A172 (cell line): Measurements from ENCODE around the gene ROR1. TPM values are rescaled to one million over a fixed set of nuclear protein-coding genes. Genes with fewer than 3 reads are reported as not detected.
"Not testable (repeated sequence)": the region's sequence is repeated elsewhere in the genome, so short reads cannot be mapped to it uniquely, and the experiment has no call there.

Experiments
- DNase-seq: peaks from one replicate; pipeline ENCODE4 v3.0.0-alpha.2; 2015; ENCODE audit warnings: low spot score
- total RNA-seq: library from RNA; depleted of rRNA; stranded (reverse); fragments of >200 nt; shearing (Covaris generic); gene quantifications from 2 replicates; pipeline ENCODE4 v1.2.3, GENCODE V29; 2014

The ROR1 gene
- total RNA-seq, 1 experiment from 2014 or later, result 7.0 TPM

DNA sequence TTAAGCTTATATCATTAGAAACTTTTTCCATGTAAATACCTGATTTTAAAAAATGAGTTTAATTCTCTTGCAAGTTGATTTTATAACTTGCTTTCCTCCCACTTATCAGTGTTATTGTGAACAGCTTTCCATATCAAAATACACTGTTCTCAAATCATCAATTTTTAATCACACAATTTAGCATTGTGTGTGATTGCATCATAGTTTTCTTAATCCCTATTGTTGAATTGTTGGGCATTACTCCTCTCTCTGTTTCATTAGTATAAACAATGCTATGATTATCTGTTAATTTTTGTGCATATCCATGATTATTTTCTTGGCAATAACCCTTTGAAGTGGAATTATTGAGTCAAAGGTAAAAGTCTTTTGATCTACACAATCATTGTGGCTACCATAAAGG lies 48.7 kb downstream of the ROR1 start:
- DNase-seq, result no peak

DNA sequence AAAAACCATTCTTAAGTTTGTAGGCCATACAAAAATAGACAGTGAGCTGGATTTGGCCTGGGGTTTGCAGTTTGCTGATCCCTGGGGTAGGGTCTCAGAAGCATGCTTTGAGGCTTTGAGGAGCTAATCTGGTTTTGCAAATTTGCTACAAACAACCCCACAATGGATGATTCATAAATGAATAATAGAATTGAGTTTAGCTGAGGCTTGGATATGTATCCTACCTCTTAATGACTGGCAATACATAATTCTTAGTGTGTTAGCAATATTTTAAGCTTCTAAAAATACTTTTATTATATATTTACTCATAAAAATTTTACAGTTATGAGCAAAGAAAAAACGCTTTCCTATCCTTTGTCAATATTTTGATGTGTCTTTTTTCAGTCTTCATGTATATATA lies 50.6 kb downstream of the ROR1 start:
- no peak for DNase-seq

DNA sequence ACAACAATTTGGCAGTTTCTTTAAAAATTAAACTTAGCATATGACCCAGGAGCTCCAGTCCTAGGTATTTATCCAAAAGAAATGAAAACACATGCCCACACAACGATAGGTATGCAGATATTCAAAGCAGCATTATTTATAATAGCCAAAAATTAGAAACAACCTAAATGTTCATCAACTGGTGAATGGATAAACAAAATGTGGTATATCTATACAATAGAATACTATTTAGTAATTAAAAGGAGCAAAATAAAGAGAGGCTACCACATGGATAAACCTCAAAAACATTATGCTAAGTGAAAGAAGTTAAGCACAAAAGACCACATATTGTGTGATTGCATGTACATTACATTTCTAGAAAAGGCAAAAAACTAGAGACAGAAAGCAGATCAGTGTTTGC lies 51.3 kb downstream of the ROR1 start:
- DNase-seq, result no peak

DNA sequence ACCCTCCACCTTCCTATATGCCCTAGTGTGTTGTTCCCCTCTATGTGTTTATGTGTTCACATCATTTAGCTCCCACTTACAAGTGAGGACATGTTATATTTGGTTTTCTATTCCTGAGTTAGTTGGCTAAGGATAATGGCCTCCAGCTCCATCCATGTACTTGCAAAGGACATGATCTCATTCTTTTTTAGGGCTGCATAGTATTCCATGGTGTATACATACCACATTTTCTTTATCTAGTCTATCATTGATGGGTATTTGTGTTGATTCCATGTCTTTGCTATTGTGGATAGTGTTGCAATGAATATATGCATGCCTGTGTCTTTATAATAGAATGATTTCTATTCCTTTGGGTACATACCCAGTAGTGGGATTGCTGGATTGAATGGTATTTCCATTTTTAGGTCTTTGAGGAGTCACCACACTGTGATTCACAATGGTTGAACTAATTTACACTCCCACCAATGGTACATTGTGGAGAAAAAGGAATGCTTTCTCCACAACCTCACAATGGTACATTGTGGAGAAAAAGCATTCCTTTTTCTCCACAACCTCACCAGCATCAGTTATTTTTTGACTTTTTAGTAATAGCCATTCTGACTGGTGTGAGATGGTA lies 52.5 kb downstream of the ROR1 start:
- DNase-seq, result not testable (repeated sequence)

DNA sequence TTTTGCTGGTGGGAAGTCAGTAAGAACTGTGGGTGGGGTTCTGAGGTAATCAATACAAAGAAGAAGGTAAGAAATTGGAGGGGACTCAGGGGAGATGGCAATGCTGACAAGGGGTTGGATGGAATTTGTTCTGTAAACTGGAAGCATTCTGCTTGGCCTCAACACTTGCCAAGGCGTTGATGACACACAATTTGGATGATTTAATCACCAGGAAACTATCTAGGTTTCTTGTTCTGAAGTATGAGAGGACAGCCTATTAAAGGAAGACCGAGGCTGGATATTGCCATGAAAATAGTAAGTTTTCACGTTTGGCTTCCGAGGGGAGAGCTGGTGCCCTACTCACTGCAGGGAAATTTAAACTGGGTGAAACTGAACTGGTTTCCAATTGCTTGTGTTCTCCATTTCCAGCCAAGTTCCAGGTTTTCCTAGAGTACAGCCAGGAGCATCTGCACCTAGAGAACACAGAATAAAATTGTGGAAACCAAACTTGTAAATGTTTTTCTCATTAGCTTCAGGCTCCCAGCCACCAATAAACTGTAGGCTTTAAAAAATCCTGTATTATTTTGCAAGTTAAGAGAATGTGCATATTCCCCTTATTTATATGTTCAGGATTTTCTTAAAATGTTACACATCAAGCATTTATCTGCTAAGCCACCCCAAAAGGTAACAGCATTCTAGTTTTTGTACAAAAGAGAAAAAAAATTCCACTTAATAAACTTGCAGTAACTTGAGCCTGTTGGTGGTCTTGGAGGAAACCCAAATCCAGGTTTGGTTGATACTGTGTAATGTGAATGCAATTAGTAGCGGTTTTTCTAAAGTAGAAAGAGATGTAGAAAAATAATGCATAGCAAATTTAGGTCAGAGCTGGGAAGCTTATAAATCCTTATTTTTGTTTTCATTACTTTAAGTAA lies 53.8 kb downstream of the ROR1 start:
- DNase-seq, result no peak

DNA sequence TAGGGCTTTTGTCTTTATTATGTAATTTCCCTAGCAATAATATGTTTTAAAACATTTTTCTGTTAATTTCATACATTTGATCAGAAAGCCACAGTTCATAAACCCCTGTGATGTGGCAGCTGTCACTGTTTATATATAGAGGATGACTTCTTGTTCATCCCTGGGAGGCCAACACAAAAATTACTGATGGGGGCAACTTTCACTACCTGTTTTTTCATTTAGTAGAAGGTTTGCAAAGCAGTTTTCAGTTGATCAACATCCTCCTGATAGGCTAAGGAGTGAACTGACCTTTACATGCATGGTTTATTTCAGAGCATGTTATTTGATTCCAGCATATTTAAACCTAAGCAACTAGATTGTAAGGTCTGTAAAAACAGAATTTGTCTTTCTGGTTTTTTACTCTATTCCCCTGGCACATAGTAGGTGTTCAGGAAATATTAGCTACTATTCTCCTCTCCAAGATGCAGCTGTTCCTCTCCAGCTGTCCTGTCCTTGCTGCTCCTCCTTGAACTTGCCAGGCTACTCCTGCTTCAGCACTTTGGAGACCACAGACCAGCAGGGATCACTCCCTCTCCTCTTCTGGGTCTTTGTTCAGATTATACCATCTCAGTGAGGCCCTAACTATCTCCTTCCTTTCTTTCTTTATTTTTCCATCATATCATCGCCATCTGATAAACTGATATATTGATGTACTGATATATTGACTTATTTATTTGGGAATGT lies 54.7 kb downstream of the ROR1 start:
- no peak for DNase-seq

DNA sequence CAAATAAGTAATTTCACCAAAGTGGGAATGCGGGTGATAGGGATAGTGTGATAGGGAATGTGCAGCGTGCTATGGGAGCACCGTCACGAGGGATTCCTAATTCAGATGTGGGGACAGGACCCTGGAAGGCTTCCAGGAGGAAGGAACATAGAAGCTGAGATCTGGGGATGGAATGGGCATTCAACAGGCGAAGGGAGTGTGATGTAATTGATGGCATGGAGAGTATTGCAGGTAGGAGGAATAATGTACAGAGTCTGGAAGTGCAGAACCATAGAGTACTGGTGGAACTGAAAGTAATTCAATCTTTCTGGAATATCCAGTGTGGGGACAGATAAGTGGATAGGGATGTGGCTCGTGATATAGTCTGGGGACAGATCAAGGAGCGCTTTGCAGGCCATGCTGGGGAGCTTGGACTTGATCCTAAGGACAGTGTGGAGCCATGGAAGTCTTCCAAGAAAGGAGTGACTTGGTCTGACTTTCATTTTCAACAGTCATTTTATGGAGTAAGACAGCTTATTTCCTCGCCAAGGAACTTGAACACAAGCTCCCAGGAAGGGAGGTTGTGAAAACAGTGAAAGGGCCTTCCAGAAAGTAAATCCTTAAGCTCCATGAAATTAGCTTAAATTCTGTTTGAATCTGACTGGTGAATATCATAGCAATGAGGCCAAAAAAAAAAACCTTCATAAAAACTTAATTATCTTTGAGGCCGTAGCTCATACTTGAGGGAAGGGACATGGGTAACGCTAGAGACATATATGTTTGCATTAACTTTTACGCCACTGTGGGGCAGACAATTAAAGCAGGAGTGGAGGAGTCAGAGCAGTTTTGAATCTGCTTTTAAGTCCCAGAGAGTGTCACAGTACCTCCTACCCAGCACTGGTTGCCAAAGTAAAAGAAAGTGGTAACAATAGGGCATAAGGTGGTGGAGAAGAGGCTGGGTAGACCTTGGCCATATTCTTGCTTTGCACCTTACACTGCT lies 55.8 kb downstream of the ROR1 start:
- no peak for DNase-seq

DNA sequence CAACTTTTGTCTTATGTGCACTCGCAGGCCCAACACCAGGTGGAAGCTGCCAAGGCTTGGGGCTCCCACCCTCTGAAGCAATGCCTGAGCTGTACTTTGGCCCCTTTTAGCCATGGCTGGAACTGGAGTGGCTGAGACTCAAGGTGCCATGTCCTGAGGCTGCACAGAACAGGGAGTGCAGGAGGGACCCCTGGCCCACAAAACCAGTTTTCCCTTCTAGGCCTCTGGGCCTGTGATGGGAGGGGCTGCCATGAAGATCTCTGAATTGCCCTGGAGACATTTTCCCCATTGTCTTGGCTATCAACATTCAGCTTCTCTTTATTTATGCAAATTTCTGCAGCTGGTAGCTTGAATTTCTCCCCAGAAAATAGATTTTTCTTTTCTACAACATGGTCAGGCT lies 57.6 kb downstream of the ROR1 start:
- no peak for DNase-seq

DNA sequence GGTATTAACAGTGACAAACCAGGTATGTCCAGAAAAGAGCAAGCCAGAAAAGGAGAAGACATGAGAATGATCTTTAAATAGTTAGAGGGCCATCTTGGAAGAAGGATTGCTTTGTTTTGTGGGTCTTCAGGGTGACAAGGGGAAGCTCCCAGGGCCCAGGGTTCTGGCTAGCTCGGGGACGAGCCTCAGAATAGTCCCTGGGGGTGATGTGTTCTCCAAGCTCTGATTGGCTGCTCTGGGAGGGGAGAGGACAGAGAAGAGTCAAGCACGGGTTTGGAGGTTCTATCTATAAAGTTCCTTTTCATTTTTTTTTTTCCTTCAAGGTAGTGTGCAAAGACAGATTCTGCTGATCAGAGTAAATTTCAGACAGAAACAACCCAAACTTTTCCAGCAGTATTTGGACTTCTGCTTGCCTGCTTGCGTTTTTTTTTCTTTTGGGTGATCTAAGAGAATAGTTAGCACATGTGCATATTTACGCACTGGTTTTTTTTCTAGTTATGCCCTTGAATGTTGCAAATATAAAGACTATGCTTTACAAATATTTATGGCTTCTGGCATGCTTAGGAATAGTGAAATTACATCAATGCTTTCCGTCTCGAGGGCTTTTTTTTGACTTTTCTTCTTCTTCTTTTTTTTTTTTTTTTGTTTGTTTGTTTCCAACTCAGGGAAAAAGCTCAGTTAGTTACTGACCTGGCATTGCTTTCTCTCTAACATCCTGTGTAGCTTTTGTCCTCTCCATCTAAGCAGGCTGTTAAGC lies 59.7 kb downstream of the ROR1 start:
- no peak for DNase-seq

DNA sequence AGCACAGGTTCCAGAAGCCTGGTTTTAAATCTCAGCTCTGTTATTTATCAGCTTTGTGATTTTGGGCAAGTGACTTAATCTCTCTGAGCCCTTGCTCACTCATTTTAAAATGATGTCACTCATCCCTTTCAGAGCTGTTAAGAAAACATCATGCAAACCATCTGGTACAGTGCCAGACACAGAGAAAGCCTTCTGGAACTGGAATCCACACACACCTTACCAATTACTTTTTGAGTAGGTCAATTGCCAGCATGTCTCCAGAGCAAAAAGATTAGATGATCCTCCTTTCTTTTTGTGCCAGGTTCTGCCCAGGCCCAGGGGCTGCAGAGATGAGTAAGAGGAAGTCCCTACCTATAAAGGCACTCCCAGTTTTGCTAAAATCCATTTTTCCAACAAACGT lies 61.3 kb downstream of the ROR1 start:
- DNase-seq, result no peak

DNA sequence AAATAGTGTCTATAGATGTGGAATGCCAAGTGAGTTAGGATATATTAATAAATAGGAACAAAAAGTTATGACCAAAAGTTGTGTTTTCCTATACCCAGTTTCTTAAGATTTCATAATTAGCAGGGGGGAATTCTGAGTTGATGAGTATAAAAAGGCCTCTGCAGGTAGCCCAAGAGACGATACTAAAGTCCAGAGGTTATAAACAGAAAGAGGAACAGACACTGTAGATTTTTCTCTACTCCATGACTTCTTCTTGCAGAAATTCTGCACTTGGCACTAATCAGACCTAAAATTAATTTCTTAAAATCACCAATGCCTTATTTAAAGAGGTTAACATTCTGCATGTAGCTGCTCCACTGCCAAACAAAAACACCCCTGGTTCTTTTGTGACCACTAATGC lies 62.6 kb downstream of the ROR1 start:
- DNase-seq, result no peak

DNA sequence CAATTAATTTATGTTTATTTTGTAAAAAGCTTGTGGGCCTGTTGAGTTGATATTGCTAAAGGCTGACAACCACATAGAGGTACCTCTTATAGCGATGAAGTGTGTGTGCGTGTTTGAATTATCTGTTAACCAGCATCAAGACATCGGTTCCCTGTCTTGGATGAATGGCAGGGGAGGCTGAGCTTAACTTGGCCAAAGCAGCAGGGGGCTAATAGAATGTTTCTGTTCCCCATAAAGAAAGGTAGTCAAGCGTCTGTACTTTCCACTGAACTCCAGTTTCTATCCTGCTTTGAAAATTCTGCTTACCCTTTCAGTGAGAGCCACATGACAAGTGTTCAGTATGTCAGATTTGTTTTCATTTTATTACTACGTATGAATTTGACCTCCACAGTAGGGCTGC lies 63.0 kb downstream of the ROR1 start:
- no peak for DNase-seq

DNA sequence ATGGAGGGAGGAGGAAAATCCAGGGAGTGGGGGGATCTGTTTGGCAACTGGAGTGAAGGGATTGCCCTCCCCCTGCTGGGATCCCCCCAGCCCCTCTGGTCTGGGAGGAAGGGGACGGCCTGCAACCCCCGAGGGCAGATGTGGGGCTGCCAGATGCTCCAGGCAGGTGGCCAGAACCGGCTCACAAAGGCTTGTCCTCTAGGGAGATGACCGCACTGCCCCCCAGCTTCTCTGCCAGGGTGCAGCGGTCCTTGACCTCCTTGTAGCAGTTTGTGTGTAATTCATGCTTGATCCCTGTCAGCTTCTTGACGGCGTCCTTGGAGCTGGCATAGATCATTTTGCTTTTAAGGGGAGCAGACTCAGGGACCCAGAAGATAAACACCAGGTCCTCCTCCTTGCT lies 69.2 kb downstream of the ROR1 start:
- DNase-seq, result no peak

DNA sequence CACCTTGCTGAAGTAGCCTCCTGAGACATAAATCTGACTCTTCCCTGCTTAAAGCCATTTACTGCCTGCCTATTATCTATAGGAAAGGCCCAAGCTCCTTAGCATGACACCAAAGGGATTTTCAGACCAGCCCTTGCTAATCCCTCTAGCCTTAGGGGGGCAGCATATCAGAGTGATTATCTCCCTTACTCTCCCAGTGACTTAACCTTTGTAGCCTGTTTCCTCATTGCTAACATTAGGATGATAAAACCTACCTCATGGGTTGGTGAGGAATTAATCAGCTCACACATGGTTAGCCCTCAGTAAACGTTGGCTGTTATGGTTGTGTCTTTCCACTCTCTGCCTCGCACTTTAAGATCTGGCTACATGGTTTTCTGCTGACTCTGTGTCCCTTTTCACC lies 70.1 kb downstream of the ROR1 start:
- DNase-seq, result no peak

DNA sequence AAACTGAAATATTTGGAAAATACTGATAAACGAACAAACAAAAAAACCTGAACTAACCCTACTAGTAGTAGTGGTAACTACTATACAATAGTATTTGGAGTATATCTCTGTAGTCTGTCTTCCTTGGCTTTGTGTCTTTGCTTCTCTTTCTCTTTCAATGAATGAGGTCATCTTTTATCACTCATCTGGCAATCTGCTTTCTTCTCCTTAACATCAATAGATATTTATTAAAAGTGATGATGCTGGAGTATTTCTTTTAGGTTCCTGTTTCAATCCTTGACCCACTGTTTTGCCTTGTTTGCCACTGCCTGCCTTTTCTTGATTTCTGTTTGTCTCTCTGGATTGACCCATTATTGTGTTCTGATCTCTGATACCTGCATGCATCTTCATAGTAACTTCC lies 71.5 kb downstream of the ROR1 start:
- DNase-seq, result no peak

DNA sequence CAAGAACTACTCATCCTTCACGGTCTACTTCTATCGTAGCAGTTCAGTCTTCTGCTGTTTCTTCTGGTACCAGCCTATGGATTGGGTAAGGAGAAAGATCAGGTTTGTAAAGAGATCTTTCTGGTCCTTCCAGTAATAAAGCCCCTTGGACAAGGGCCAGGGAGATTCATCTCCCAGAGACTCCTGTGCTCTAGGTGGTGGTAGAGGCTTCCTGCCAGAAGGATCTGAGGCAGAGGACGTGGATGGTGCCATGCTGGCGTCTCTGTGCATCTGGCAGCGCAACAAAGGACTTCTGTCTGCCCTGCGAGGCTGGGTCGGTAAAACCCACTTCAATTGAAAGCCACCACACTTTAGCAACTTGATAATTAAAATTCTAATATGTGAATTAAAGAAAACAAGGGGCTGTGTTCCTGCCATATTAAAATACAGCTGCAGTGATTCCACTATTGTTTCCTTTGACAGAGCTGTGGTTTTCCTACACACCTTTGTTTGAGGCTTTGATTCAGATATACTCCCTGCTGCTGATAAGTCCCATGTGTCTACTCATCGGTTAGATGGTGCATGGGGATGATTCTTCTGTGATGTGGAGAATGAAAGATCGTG lies 73.6 kb downstream of the ROR1 start:
- DNase-seq, result peak; percentile 14

DNA sequence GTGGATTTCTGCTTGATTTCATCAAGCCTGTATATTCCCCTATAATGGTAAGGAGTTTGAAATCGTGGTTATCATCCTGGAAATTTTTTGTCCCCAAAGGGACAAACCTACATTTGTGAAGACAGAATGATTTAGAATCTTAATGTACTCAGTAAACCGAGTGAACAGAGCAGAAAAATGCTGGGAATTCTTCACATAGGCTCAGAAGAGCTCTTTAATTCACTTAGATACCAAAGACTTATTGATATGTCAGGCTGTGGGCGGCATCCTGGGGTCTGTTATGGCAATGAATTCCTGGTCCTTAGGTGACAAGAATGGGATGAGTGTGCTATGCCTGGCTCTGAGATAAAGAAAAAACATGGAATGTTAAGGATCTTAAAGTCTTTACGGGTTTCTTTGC lies 74.9 kb downstream of the ROR1 start:
- no peak for DNase-seq

DNA sequence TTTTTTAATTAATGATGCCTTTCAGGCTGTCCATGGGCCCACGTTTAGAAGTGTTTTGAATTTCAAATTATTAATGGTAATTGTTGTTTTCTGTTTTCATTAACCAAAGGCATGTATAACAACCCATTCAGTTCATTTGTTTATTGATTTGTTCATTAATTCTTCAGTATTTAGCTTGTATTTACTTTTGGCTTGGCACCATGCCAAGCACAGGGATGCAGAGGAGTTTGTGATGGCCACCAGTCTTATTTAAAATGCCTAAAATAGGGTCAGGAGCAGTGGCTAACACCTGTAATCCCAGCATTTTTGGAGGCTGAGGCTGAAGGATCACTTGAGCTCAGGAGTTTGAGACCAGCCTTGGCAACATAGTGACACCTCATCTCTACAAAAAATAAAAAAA lies 75.3 kb downstream of the ROR1 start:
- no peak for DNase-seq

DNA sequence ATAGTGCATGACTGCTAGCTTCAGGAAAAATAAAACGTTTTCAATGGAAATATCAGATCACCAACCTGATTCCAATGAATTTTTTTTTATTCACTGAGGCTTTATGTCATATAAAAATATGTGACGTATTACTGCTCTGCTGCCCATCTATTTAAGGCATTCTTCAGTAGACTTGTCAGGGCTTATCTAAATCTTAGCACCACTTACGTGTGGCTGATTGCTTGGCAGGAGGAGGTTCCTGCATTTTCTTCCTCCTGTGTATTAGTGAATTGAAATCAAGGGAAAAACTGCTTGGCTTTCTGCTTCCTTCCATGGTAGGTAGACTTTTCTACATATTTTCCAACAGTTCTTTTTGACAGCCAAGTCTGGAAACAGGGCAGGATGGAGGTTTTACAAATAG lies 80.3 kb downstream of the ROR1 start:
- no peak for DNase-seq

DNA sequence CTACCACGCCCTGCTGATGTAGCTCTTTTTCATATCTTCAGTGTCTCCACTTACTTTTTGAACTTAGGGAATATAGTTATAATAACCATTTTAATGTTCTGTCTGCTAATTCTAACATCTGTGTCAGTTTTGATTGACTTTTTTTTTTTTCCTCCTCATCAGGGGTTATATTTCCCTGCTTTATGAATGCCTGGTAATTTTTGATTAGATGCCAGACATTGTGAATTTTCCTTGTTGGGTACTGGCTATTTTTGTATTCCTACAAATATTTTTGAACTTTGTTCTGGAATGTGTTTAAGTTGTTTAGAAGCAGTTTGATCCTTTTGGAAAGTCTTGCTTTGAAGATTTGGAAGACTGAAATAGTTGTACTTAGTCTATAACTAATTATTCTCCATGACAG lies 82.1 kb downstream of the ROR1 start:
- DNase-seq, result no peak
